Heart left ventricle (tissue), 13 donors: ENCODE results near the gene SAMD15.

Experiments used
- CTCF ChIP-seq, 12 donors: fragments of 200-600 bp; sonication (generic) in 4 of 12; IDR thresholded peaks; one replicate each; pipeline versions ENCODE4 v1.5.0 to v1.8.0; 2018 to 2022; ENCODE audit warnings: antibody characterized with exemption in 12 of 12, mild to moderate bottlenecking in 5 of 12
- POLR2A ChIP-seq, 2 donors: fragments of 450-650 bp; IDR thresholded peaks; one replicate each; pipeline ENCODE4 v1.6.1; 2017; ENCODE audit warnings: antibody characterized with exemption in 2 of 2, mild to moderate bottlenecking in 2 of 2, moderate library complexity in 2 of 2
- donor health status: ischemic (EF 13 %, LVEDD 7.1; RV severe dilation, severe dysfunction).
- donor health status: DM: no; HTN: yes; CAD: no.
- donor health status: DM: no; HTN: no; CAD: no.
- donor health status: ischemic (EF 25% LVEDD 6.9; RV normal size, moderate dysfunction).
- donor health status: ischemic (EF 25% LVEDD 5.7; RV mildly dilated, moderate dysfunction).
- donor health status: ischemic (EF 35%, LVEDD 5.7; RV mildly dilated, moderate dysfunction).
- donor health status: nonischemic (EF 11% LVEDD 7.7; RV severe dilation, severe dysfunction).
- donor health status: DM: yes; HTN: yes; CAD: no.
- donor health status: PGD.
- donor health status: ischemic (EF 29% LVEDD 5.4; RV normal size, mild dysfunction).
- donor health status: nonischemic (EF 23%, LVEDD 6.1; RV moderate dilation, normal function).

- no peak for TF ChIP-seq CTCF (IDR thresholded peaks at IDR 0.05)
- TF ChIP-seq POLR2A (IDR thresholded peaks at IDR 0.05), result no peak
Observed at GRCh38 chr14:77338302-77338701, 38.9 kb upstream of the SAMD15 start.
